ENCODE data around the gene GPR161. TPM values are rescaled to one million over a fixed set of nuclear protein-coding genes. Genes with fewer than 3 reads are reported as not detected.

Gene GPR161
- total RNA-seq, 1 donor from 2014 or later = 0.04 TPM

DNA sequence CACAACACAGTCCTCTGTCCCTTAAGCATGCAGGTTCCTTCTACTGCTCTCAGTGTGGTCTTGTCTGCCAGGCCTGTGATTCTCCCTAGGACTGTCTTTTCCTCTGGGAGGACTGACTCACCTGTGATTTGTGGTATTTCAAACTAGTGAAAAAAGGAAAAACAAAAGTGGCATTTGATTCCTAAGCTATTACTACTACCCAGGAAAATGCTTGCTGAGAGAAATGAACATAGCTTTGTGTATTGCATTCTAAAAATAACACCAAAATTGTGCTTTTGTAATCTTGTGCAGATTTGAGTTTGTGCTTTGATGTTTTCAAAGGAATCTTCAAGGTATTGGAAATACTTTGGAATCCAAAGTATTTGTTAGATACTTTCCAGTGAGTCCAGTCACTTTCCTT is 57.0 kb downstream of the GPR161 start:
- H3K36me3 Mint-ChIP-seq (ENCODE audit: low read depth) = peaks cover 28% of the 10 kb centered on the region
- no peaks in the 10 kb centered on the region for H3K27me3 Mint-ChIP-seq
- ATAC-seq (ENCODE audit: low read depth) (no peak), DNase-seq (no peak)
- ChIA-PET POLR2A (interaction anchor here (0.6 kb wide), 1 partner anchor 146 kb away, joined by 5 read pairs; no protein-coding TSS in a partner anchor), CTCF (no interaction called here)
- H3K9me3 Mint-ChIP-seq = no peaks in the 10 kb centered on the region
- H3K4me1 Mint-ChIP-seq = no peaks in the 10 kb centered on the region
- TF ChIP-seq, protein P1, sequence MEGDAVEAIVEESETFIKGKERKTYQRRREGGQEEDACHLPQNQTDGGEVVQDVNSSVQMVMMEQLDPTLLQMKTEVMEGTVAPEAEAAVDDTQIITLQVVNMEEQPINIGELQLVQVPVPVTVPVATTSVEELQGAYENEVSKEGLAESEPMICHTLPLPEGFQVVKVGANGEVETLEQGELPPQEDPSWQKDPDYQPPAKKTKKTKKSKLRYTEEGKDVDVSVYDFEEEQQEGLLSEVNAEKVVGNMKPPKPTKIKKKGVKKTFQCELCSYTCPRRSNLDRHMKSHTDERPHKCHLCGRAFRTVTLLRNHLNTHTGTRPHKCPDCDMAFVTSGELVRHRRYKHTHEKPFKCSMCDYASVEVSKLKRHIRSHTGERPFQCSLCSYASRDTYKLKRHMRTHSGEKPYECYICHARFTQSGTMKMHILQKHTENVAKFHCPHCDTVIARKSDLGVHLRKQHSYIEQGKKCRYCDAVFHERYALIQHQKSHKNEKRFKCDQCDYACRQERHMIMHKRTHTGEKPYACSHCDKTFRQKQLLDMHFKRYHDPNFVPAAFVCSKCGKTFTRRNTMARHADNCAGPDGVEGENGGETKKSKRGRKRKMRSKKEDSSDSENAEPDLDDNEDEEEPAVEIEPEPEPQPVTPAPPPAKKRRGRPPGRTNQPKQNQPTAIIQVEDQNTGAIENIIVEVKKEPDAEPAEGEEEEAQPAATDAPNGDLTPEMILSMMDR (IDR thresholded peaks at IDR 0.05) = no peak
- no peak overlapping the region for H3K27ac Mint-ChIP-seq
- intact Hi-C loops (cut with micrococcal nuclease) = loop anchor here (5.0 kb wide), 3 partner anchors 142 to 477 kb away; partner anchors contain the start of genes DCAF6, MPC2 and MPZL1
- no peak overlapping the region for H3K4me3 Mint-ChIP-seq

- TF ChIP-seq, protein P1 (IDR thresholded peaks at IDR 0.05) = no peak
- no peak for DNase-seq
- POLR2A ChIA-PET = no interaction called here
- no peak overlapping the region for H3K27ac Mint-ChIP-seq
- no peaks in the 10 kb centered on the region for H3K4me1 Mint-ChIP-seq
- H3K4me3 Mint-ChIP-seq = no peak overlapping the region
- CTCF ChIA-PET = no interaction called here
- H3K27me3 Mint-ChIP-seq = no peaks in the 10 kb centered on the region
- intact Hi-C loops (cut with micrococcal nuclease) = no loop called here
- peaks cover 63% of the 10 kb centered on the region for H3K36me3 Mint-ChIP-seq (ENCODE audit: low read depth)
- no peak for ATAC-seq (ENCODE audit: low read depth)
- no peaks in the 10 kb centered on the region for H3K9me3 Mint-ChIP-seq
Observed at GRCh38 chr1:168069384-168069783, 67.3 kb downstream of the GPR161 start.

GRCh38 chr1:168065506-168065905 is 71.2 kb downstream of the GPR161 start:
- CTCF ChIA-PET = interaction anchor here (1.4 kb wide), 1 partner anchor 17 kb away, joined by 6 read pairs; no protein-coding TSS in a partner anchor
- ATAC-seq (ENCODE audit: low read depth) (no peak), DNase-seq (no peak)
- Mint-ChIP-seq H3K4me1 (no peaks in the 10 kb centered on the region), H3K9me3 (no peaks in the 10 kb centered on the region), H3K27ac (no peak overlapping the region), H3K4me3 (no peak overlapping the region), H3K27me3 (no peaks in the 10 kb centered on the region), H3K36me3 (ENCODE audit: low read depth) (peaks cover 47% of the 10 kb centered on the region)
- intact Hi-C loops (cut with micrococcal nuclease) = no loop called here
- POLR2A ChIA-PET = no interaction called here
- TF ChIP-seq, protein P1 (IDR thresholded peaks at IDR 0.05) = no peak

DNA sequence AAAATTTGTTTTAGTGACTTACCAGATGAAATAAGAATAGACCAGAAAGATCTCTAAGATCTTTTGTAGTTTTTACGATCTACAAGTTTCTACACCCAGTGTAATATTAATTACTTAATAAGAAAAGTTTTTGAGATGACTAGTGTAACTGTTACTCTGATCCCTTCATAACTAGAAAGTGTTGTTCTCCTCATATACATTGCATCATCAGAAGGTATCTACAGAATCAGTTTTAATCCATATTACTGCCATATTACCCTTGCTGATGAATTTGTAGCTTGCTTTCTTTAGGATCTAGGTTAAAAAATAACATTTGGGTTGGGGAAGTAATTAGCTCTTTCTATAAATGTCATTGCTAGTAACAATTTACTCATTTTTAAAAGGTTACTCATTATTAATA is 72.5 kb downstream of the GPR161 start:
- no peaks in the 10 kb centered on the region for H3K9me3 Mint-ChIP-seq
- DNase-seq = no peak
- no peak for ATAC-seq (ENCODE audit: low read depth)
- peaks cover 43% of the 10 kb centered on the region for H3K36me3 Mint-ChIP-seq (ENCODE audit: low read depth)
- H3K4me3 Mint-ChIP-seq = no peak overlapping the region
- H3K27ac Mint-ChIP-seq = no peak overlapping the region
- ChIA-PET POLR2A (no interaction called here), CTCF (no interaction called here)
- TF ChIP-seq, protein P1 (IDR thresholded peaks at IDR 0.05) = no peak
- no peaks in the 10 kb centered on the region for H3K27me3 Mint-ChIP-seq
- H3K4me1 Mint-ChIP-seq = no peaks in the 10 kb centered on the region
- intact Hi-C loops (cut with micrococcal nuclease) = no loop called here

DNA sequence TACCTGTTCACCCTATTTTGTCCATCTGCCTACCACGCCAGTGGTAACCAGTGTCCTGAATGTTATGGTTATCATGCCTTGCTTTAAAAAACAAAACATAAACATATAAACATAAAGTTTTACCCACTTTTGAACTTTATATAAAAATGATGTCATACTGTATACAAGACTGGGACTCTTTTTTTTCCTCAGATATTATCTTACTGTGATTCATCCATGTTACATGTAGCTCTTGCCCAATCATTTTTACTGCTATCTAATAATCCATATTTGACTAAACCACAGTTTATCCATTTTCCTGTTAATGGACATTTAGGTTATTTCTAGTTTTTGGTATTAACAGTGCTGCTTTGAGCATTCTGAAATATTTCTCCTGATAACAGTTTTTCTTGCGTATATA is 78.8 kb downstream of the GPR161 start:
- POLR2A ChIA-PET = no interaction called here
- no peak overlapping the region for H3K27ac Mint-ChIP-seq
- intact Hi-C loops (cut with micrococcal nuclease) = no loop called here

More for the DNA sequence above, 78.8 kb downstream of the GPR161 start:
- Mint-ChIP-seq H3K9me3 (no peaks in the 10 kb centered on the region), H3K4me3 (no peak overlapping the region), H3K36me3 (ENCODE audit: low read depth) (peaks cover 12% of the 10 kb centered on the region), H3K4me1 (peaks cover 6% of the 10 kb centered on the region), H3K27me3 (no peaks in the 10 kb centered on the region)
- TF ChIP-seq, protein P1 (IDR thresholded peaks at IDR 0.05) = no peak
- DNase-seq = no peak
- CTCF ChIA-PET = no interaction called here
- no peak for ATAC-seq (ENCODE audit: low read depth)
